ENCODE measurements around the gene HSBP1L1.

The HSBP1L1 gene

GRCh38 chr18:79982736-79983135, 18.3 kb downstream of the HSBP1L1 start:
- TF ChIP-seq, protein P1, sequence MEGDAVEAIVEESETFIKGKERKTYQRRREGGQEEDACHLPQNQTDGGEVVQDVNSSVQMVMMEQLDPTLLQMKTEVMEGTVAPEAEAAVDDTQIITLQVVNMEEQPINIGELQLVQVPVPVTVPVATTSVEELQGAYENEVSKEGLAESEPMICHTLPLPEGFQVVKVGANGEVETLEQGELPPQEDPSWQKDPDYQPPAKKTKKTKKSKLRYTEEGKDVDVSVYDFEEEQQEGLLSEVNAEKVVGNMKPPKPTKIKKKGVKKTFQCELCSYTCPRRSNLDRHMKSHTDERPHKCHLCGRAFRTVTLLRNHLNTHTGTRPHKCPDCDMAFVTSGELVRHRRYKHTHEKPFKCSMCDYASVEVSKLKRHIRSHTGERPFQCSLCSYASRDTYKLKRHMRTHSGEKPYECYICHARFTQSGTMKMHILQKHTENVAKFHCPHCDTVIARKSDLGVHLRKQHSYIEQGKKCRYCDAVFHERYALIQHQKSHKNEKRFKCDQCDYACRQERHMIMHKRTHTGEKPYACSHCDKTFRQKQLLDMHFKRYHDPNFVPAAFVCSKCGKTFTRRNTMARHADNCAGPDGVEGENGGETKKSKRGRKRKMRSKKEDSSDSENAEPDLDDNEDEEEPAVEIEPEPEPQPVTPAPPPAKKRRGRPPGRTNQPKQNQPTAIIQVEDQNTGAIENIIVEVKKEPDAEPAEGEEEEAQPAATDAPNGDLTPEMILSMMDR (IDR thresholded peaks at IDR 0.05), result no peak

DNA sequence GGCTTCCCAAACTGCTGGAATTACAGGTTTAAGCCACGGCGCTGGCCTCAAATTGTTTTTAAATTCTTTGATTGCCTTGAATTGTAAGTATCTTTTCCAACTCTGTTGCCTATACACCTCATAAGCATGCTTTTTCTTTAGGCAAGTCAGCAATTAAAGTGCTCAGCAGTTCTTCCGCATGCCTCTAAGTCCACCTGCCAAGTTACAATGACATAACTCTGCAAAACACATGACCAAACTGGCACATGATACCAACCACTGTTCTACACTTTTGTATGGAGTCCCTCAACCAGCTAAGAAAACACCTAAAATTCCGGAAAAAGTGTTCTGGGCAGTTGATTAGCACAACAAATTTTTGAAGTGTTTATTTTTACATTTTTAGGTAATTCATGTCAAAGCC, 18.8 kb downstream of the HSBP1L1 start:
- TF ChIP-seq, protein P1 (IDR thresholded peaks at IDR 0.05), result no peak

DNA sequence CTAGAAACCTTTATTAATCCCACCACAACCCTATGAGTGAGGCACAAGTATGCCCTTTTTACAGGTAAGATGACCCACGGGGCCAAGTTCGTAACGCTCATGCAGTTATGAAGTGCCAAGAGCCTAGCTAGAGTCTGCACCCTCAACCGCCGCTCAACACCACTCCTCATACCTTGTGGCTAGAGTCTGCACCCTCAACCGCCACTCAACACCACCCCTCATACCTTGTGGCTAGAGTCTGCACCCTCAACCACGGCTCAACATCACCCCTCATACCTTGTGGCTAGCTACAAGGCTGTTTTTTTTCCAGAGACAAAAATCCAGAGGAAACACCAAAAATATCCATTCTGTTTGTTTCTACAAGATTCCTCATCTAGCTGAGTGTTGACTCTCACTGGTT, 19.4 kb downstream of the HSBP1L1 start:
- TF ChIP-seq, protein P1 (IDR thresholded peaks at IDR 0.05), result no peak

DNA sequence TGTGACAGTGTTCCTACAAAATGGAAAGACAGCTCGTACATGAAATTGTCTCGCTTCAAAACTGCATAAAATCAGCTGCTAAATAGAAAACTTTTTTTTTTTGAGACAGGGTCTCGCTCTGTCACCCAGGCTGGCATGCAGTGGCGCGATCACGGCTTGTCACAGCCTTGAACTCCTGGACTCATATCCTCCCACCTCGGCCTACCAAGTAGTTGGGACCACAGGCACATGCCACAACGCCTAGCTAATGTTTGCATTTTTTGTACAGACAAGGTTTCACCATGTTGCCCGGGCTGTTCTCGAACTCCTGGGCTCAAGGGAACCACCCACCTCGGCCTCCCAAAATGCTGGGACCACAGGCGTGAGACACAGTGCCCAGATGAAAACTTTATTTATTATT, 20.7 kb downstream of the HSBP1L1 start:
- TF ChIP-seq, protein P1 (IDR thresholded peaks at IDR 0.05), result no peak

DNA sequence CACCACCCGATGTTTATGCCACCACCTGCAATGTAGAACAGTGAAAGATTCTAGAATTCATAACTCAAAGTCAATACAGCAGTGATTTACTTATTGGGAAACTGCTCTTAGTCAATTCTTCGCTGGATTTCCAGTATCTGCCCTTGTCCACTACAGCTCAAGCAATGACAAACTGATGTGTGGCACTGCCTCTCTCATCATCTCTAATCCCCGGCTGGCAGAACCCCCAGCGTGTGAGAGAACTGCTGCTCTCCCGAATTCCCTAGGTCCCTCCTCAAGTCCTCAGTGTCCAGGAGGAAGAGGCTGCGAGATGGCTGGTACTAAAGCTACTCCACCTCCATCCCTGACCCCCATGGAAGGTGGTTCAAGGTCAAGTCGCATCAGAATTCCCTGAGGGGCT, 22.3 kb downstream of the HSBP1L1 start:
- TF ChIP-seq, protein P1 (IDR thresholded peaks at IDR 0.05), result no peak

DNA sequence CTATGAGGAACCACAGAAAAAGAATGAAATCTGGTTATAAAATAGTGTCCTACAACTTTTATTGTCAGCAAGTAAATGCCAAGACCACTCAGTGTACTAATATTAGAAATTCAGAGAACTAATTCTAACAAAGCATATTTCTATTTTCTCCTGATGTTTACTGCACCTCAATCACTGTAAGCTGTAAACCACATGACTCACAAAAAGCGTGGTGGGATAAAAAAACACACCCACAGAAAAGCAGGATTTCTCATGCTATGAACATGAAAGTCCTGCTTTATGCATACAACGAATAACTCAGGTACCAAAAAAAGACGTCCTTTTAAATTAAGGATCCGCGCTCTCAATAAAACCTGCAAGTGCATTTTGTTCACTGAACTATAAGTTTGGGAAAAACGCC, 23.1 kb downstream of the HSBP1L1 start:
- TF ChIP-seq, protein P1 (IDR thresholded peaks at IDR 0.05), result no peak

DNA sequence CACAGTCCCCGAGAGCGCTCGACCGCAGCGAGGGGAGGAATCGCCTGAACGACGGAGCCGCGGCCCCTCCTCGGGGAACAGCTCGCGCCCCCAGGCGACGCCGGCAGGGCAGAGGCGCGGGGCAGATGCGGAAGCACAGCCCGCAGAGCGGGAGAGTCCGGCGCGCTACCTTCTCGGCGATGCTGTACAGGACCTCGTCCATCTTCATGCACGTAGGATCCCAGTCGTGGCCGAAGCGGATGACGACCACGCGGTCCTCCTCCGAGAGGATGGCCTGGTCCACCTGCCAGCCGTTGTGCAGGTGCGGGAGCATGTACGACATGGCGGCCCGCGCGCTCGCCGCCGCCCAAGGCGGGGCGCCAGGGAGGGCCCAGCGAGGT, 23.6 kb downstream of the HSBP1L1 start:
- TF ChIP-seq, protein P1 (IDR thresholded peaks at IDR 0.05), result peak; percentile 41; the same call in 1 of the 2 replicates

DNA sequence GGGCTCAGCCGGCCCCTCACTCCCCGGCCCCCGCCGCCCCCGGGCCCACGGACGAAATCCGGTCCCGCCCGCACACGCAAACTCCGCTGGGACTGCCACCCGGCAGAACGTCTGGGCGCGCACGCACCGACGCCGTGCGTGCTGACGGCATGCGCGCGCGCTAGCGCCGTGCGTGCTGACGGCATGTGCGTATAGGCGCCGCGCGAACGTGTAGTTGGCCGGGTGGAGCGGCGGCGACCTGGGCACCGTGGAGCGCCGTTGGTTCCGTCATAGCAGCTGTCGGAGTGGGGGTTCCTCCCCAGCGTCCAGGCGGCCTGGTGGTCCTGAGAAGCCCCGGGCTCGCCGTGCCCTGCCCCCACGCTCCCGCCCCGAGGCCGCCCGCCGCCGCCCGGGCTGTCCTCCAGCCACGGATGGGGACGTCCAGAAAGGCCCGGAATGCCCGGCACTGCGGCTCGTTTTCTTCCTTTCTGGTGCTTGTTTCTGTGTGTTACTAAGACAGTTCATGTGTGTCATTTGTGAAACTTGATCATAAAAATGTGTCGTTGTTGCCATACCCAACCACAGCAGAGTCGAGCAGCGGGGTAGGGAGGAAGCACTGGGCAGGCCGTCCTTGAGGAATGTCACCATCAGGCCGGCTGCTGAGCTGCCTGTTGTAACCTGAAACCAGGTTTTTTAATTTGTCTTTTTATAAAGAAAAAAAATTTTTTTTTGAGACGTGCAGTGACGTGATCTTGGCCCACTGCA, 24.2 kb downstream of the HSBP1L1 start, which contains the start of gene TXNL4A:
Gene TXNL4A (minus strand): TSS at position 113 of the 744 bp plus-strand sequence. CDS start 171 bp downstream, outside the sequence.
- TF ChIP-seq, protein P1 (IDR thresholded peaks at IDR 0.05), result no peak
